GM12878 (cell line): ENCODE data around the gene JAKMIP1.

Source experiments
- CHD1 ChIP-seq: IDR thresholded peaks from 2 replicates; pipeline ENCODE4 v1.6.1; 2012; ENCODE audit warnings: low read depth, low read length, improper control_type of control experiment
- CREB1 ChIP-seq: IDR thresholded peaks from 2 replicates; pipeline ENCODE4 v1.6.1; 2012; ENCODE audit warnings: low read depth, mild to moderate bottlenecking, inconsistent platforms
- POLR2A ChIP-seq: IDR thresholded peaks from 2 replicates; pipeline ENCODE4 v1.6.1; 2011; ENCODE audit warnings: low read depth, mild to moderate bottlenecking, low read length
- SP1 ChIP-seq: IDR thresholded peaks from one replicate; pipeline ENCODE4 v1.6.1; 2011; ENCODE audit warnings: low read depth, low read length

DNA sequence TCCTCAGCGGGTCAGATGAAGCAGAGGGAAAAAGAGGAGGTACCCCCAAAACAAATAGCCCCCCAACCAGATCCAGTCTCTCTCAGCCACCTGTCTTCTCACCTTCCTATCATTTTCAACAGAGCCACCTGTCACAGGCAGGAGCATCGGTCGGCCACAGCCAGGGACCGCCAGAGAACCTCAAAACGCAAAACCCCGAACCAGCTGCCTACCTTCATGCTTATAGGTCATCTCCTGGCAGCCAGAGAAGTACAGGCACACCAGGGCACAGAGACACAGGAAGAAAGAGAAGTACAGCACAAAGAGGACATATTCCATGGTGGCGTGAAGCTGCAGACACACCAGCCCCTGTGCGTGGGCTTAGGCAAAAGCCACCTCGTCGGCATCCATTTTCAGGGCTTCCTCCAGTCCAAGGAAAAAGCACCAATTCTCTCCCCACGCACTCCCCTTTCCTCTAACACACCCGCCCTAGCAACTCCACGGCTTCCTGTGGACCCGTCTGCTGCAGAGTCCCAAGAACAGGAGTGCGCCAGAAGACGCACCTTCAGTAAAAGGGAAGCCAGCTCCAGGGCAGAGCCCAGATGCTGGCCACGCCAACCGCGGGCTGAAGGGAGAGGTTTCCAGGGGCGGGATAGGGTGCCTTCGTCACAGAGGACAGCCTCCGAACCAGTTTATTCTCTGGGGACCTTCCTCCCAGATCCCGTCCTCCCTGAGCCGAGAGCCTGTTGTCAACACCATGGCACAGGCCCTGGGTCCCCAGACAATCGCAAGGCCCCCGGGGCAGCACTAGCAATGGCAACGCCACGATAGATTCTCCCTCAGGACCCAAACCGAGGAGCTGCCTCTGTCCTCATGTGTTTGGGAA, 130.3 kb downstream of the JAKMIP1 start:
- TF ChIP-seq CHD1 (no peak), SP1 (no peak), POLR2A (no peak), CREB1 (no peak)
